Breast epithelium (tissue), 3 donors: ENCODE results near the gene CADM1.

Experiments
- CTCF ChIP-seq, 3 donors: fragments of 450-650 bp; IDR thresholded peaks; one replicate each; pipeline ENCODE4 v1.5.1; 2016 to 2017; ENCODE audit warnings: antibody characterized with exemption in 3 of 3, mild to moderate bottlenecking in 3 of 3, moderate library complexity in 3 of 3
- POLR2A ChIP-seq: fragments of 450-650 bp; IDR thresholded peaks from one replicate; pipeline ENCODE4 v1.6.1; 2016; ENCODE audit warnings: antibody characterized with exemption, mild to moderate bottlenecking, moderate library complexity

GRCh38 chr11:115146425-115146824 is 357.8 kb downstream of the CADM1 start:
- TF ChIP-seq CTCF (IDR thresholded peaks at IDR 0.05), result no peak
- TF ChIP-seq POLR2A, result no peak
